ENCODE data around the gene TRUB2.

Gene TRUB2

DNA sequence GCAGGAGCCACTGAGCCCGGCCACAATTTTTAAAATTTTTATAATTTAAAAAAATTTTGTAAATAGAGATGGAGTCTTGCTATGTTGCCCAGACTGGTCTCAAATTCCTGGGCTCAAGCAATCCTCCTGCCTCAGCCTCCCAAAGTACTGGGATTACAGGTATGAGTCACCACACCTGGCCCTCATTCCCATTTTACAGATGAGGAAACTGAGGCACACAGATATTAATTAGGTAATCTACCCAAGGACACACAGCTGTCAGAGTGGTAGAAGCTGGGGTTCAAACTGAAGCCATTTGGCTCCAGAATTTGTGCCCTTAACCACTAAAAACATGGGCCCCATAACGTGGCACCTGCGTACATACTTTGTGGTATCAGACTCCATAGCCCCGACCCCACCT is 7.5 kb downstream of the TRUB2 start:
- TF ChIP-seq POLR2A (IDR thresholded peaks at IDR 0.05; ENCODE audit: low read depth, low read length) = no peak
- no peak for TF ChIP-seq TAF1 (IDR thresholded peaks at IDR 0.05; ENCODE audit: borderline replicate concordance, low read depth, low read length)
- TF ChIP-seq POLR2AphosphoS5 (IDR thresholded peaks at IDR 0.05; ENCODE audit: low read depth, low read length) = no peak
- FAIRE-seq (no peak), DNase-seq (ENCODE audit: insufficient read length) (no peak)

DNA sequence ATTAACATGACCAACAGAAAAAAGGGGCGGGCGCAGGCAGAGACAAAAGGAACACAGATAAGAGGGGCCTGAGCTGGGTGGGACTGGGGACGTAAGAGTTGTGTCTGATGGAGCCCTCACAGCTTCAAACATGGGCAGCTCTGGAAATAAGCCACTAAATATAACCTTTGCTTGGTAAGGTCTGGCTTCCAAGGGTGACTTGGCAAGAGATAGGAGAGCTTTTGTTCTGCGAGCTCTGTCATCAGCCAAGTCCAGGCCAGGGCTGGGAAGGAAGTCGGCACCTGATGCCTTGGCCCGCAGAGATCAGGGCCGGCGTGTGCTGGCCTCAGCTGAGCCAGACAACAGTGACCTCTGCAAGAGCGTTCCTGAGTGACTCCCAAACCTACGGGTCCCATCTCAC is 11.8 kb downstream of the TRUB2 start:
- DNase-seq (ENCODE audit: insufficient read length) = no peak
- no peak for TF ChIP-seq POLR2A (IDR thresholded peaks at IDR 0.05; ENCODE audit: low read depth, low read length)
- no peak for TF ChIP-seq TAF1 (IDR thresholded peaks at IDR 0.05; ENCODE audit: borderline replicate concordance, low read depth, low read length)
- no peak for TF ChIP-seq POLR2AphosphoS5 (IDR thresholded peaks at IDR 0.05; ENCODE audit: low read depth, low read length)
- FAIRE-seq = no peak

DNA sequence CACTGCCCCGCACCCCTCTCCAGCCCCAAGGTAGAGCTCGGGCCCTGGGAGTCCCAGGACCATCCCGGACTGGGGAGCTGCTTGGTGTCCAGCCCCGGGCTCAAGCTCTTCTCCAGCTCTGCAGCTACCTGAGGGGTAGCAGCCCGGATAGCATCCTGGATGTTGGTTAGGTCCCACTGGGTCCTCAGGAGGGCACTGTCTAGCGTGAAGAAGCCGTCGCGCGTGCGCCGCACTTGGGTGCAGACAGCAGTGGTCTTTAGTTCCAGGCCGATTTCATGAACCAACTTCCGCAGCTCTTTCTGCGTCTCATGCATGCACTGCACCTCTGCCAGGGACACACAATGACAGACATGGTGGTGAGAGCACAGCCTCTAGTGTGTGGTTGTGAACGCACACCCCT is 12.7 kb downstream of the TRUB2 start:
- DNase-seq (ENCODE audit: insufficient read length) = no peak
- no peak for TF ChIP-seq POLR2AphosphoS5 (IDR thresholded peaks at IDR 0.05; ENCODE audit: low read depth, low read length)
- TF ChIP-seq TAF1 (IDR thresholded peaks at IDR 0.05; ENCODE audit: borderline replicate concordance, low read depth, low read length) = no peak
- TF ChIP-seq POLR2A (IDR thresholded peaks at IDR 0.05; ENCODE audit: low read depth, low read length) = no peak
- no peak for FAIRE-seq

DNA sequence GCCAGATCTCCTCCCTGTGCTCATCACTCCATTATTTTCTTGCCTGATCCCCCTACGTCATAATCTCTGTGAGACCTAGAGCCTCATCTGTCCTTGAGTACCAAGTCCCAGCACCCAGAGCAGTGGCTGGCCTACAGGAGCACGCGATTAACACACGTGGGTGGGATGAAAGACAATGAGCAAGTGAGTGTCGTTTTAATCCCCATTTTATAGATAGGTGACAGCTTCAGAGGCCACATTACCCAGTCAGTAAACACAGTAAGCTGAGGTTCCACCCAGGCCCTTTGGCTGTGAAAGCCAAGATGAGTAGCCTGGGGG is 17.3 kb downstream of the TRUB2 start:
- no peak for DNase-seq (ENCODE audit: insufficient read length)
- no peak for FAIRE-seq
- no peak for TF ChIP-seq POLR2A (IDR thresholded peaks at IDR 0.05; ENCODE audit: low read depth, low read length)
- no peak for TF ChIP-seq TAF1 (IDR thresholded peaks at IDR 0.05; ENCODE audit: borderline replicate concordance, low read depth, low read length)
- no peak for TF ChIP-seq POLR2AphosphoS5 (IDR thresholded peaks at IDR 0.05; ENCODE audit: low read depth, low read length)

DNA sequence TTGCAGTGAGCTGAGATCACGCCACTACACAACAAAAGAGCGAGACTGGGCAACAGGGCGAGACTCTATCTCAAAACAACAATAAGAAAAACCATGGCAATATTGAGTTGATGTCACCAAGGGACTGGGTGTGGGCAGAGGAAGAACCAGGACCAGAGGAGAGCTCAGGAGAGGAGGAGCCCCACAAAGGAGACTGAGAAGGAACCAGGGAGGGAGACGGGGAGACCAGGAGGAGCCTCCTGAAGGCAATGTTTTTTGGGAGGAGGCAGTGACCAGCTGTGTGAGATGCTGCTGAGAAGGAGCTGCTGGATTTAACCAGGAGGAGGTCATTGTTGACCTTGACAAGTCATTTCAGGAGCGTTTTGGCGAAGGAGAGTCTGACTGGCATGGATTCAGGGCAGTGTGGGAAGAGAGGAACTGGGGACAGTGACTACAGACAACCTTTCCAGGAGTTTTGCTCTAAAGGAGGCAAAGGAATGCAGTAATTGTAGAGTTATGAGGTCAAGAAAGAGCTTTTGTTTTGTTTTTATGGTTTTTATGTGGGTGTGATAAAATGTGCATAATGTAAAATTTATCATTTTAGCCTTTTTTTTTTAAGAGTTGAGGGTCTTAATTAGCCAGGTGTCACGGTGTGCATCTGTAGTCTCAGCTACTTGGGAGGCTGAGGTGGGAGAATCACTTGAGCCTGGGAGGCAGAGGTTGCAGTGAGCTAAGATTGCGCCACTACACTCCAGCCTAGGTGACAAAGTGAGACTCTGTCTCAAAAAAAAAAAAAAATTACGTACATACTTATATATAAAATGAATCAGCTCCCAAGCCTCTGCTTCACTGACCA is 17.9 kb downstream of the TRUB2 start:
- FAIRE-seq = no peak
- DNase-seq (ENCODE audit: insufficient read length) = no peak
- TF ChIP-seq TAF1 (IDR thresholded peaks at IDR 0.05; ENCODE audit: borderline replicate concordance, low read depth, low read length) = no peak

DNA sequence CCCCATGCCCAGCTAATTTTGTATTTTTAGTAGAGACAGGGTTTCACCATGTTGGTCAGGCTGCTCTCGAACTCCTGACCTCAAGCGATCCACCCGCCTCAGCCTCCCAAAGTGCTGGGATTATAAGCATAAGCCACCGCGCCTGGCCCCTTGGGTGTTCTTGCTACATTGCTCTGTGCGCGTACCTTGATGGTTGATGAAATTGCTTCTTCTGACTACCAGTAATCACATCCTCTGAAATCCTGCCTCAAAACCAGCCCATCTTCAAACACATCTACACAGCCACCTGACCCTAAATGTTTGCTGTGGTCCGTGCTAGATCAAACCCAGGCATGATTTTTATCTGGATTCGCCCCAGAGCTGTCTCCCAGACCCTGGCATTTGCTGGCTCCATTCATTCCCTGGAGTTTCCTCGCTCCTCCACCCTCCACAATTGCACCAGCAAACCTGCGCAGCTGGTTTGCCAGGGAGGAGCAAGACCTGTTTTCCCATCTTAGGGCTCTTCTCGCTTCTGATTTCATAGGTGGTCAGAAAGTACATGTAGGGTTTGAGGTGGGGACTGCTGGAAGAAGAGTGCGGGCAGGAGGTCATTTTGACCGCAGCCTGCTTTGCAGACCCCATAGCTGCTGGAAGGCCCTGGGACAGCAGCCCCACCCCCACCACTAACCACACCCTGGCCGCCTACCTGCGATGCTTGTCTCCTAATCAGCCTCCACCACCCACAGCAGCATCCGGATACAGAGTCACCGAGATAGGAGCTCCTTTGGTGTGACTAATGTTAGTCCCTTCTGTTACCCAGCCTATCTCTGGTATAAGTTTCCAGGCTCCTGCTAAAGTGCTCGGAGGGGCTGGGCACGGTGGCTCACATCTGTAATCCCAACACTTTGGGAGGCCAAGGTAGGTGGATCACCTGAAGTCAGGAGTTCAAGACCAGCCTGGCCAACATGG is 23.4 kb downstream of the TRUB2 start:
- FAIRE-seq = no peak
- TF ChIP-seq POLR2A (IDR thresholded peaks at IDR 0.05; ENCODE audit: low read depth, low read length) = no peak
- no peak for TF ChIP-seq POLR2AphosphoS5 (IDR thresholded peaks at IDR 0.05; ENCODE audit: low read depth, low read length)
- TF ChIP-seq TAF1 (IDR thresholded peaks at IDR 0.05; ENCODE audit: borderline replicate concordance, low read depth, low read length) = no peak
- DNase-seq (ENCODE audit: insufficient read length) = no peak

DNA sequence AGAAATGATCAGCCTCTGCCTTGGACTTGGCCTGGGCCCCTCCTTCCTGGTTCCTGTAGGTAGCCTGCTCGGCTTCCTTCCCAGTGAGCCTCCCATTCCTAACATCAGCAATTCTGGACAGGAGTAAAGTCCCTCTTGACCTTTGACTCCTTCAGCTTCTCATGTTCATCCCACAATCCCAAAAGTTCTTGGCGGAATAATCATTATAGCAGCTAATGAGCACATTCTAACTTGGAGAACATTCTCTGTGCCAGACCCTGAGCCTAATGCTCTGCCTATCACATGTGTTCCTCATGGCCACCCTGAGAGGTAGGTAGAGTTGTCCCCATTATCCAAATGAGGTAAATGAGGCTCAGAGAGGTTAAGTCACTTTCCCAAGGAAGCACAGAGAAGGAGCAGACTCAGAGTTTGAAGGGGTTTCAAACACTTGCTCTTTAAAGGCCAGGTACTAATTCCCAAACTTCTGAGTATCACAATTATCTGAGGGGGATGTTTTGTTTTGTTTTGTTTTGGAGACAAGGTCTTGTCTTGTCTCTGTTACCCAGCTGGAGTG is 24.9 kb downstream of the TRUB2 start:
- DNase-seq (ENCODE audit: insufficient read length) = no peak
- no peak for FAIRE-seq
- TF ChIP-seq POLR2A (IDR thresholded peaks at IDR 0.05; ENCODE audit: low read depth, low read length) (no peak), POLR2AphosphoS5 (IDR thresholded peaks at IDR 0.05; ENCODE audit: low read depth, low read length) (no peak), TAF1 (IDR thresholded peaks at IDR 0.05; ENCODE audit: borderline replicate concordance, low read depth, low read length) (no peak)

DNA sequence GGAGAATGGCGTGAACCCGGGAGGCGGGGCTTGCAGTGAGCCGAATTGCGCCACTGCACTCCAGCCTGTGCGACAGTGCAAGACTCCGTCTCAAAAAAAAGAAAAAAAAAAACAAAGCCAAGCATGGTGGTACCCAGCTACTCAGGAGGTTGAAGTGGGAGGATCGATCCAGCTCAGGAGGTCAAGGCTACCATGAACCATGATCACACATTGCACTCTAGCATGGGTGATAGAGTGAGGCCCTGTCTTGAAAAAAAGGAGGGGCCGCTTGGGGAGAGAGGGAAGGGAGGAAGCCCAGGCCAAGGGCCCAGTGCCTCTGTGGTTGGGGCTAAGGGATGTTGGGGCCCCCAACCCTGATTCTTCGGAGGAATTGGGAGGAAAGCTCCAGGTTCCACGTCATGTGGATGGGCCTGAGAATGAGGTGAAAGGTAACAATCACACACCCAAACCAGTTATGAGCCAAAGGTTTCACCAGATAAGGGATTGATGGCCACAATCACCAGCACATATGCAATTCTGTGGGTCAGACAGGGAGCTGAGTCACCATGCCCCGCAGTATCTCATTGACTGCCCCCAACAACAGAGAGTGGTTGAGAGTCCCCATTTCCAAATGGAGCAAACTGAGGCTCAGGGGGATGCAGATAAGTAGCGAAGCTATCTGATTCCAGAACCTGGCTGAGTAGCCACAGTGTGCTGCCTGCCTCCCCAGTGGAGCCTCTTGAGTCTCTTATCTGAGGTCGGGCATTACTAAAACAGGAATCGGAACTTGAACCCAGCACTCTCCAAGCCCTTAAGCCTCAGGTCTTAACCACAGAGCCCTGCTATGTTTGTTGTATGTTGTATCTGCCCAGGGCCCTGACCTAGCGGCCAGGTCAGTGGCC is 25.7 kb downstream of the TRUB2 start:
- no peak for TF ChIP-seq TAF1 (IDR thresholded peaks at IDR 0.05; ENCODE audit: borderline replicate concordance, low read depth, low read length)
- no peak for TF ChIP-seq POLR2AphosphoS5 (IDR thresholded peaks at IDR 0.05; ENCODE audit: low read depth, low read length)
- TF ChIP-seq POLR2A (IDR thresholded peaks at IDR 0.05; ENCODE audit: low read depth, low read length) = no peak
- DNase-seq (ENCODE audit: insufficient read length) (no peak), FAIRE-seq (no peak)

DNA sequence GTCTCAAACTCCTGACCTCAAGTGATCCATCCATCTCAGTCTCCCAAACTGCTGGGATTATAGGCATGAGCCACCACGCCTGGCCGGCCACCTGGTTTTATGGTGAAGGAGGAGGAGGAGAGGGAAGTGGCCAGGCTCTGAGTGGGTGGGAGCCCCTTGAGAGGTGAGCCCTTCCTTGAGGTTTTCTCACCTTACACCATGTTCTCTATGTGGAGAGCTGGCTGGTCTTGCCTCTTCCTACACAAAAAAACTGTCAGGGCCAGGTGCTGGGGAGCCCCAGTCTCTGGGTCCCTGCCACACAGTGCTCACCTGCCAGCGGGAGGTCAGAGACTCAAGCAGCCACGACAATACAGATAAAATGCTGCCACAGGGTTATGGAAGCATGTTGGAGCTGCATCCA is 28.1 kb downstream of the TRUB2 start:
- FAIRE-seq = no peak
- DNase-seq (ENCODE audit: insufficient read length) = no peak
- TF ChIP-seq TAF1 (IDR thresholded peaks at IDR 0.05; ENCODE audit: borderline replicate concordance, low read depth, low read length) = no peak
- no peak for TF ChIP-seq POLR2A (IDR thresholded peaks at IDR 0.05; ENCODE audit: low read depth, low read length)
- TF ChIP-seq POLR2AphosphoS5 (IDR thresholded peaks at IDR 0.05; ENCODE audit: low read depth, low read length) = no peak

DNA sequence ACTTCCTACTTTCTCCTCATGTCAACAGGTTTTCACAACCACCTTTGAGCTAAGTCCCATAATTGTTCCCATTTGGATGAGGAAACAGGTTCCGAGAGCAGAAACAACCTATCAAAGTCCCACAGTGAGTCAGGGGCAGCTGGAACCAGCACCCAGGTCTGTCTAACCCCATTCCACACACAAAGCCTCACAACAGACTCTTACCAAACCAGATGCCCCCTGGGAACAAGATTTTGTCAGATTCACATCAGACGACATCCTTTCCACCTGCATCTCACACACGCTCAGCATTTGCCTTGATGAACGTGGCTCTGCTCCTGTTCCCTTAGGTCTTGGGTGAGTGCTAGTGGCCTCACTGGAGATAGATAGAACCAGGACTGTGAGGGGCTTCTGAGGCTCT is 29.2 kb downstream of the TRUB2 start:
- no peak for DNase-seq (ENCODE audit: insufficient read length)
- no peak for FAIRE-seq
- TF ChIP-seq POLR2AphosphoS5 (IDR thresholded peaks at IDR 0.05; ENCODE audit: low read depth, low read length) = no peak
- TF ChIP-seq TAF1 (IDR thresholded peaks at IDR 0.05; ENCODE audit: borderline replicate concordance, low read depth, low read length) = no peak
- TF ChIP-seq POLR2A (IDR thresholded peaks at IDR 0.05; ENCODE audit: low read depth, low read length) = no peak

DNA sequence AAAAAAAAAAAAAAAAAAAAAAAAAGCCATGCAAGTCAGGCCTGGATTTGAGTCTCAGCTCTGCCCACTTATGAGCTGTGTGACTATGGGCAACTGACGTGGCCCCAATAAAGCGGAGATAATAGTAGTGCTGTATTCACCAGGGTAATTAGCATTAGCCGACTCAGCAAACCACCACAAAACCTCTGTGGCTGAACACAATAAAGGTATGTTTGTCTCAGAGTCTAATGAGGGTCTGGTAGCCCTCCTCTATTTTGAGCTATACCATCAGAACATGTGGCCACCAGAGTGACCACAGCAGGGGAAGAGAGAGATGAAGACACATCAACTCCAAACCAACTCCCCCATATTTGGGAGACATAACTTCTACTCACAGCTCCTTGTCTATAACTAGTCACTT is 30.2 kb downstream of the TRUB2 start:
- TF ChIP-seq TAF1 (IDR thresholded peaks at IDR 0.05; ENCODE audit: borderline replicate concordance, low read depth, low read length) = no peak
- FAIRE-seq (no peak), DNase-seq (ENCODE audit: insufficient read length) (no peak)

Measured in GM12892 (cell line).